Measurements from ENCODE around the gene CCNK.

DNA sequence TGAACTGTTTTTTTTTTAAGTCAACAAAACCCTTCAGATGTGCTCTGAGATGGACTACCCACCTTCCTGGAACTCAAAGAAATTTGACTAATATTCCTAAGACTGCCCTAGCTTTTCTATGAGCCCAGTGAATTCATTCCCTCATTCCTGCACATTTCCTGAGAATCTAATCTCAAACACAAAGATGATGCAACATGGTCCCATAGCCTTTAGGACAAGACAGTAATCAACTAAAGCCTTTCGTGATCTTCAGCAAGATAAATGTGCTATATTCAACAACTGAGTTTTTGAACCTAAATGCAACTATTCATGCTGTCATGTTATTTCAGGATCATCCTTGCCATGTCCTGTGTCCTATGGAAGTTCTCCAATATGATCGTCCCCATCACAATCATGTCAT is 5.5 kb upstream of the CCNK start:
- no peak for TF ChIP-seq CREB1 (IDR thresholded peaks at IDR 0.05; ENCODE audit: low read depth)
- no peak for TF ChIP-seq POLR2AphosphoS5 (IDR thresholded peaks at IDR 0.05; ENCODE audit: low read length)
- TF ChIP-seq POLR2A (IDR thresholded peaks at IDR 0.05; ENCODE audit: low read depth, low read length): no peak
- no peak for TF ChIP-seq EP300 (IDR thresholded peaks at IDR 0.05; ENCODE audit: borderline replicate concordance in 1 of 2, control insufficient read depth in 1 of 2, low read depth in 2 of 2, low read length in 2 of 2)
- TF ChIP-seq CHD2 (IDR thresholded peaks at IDR 0.05; ENCODE audit: borderline replicate concordance, low read depth, low read length): no peak
- TF ChIP-seq HDAC2 (IDR thresholded peaks at IDR 0.05): no peak
- TF ChIP-seq, protein P1, sequence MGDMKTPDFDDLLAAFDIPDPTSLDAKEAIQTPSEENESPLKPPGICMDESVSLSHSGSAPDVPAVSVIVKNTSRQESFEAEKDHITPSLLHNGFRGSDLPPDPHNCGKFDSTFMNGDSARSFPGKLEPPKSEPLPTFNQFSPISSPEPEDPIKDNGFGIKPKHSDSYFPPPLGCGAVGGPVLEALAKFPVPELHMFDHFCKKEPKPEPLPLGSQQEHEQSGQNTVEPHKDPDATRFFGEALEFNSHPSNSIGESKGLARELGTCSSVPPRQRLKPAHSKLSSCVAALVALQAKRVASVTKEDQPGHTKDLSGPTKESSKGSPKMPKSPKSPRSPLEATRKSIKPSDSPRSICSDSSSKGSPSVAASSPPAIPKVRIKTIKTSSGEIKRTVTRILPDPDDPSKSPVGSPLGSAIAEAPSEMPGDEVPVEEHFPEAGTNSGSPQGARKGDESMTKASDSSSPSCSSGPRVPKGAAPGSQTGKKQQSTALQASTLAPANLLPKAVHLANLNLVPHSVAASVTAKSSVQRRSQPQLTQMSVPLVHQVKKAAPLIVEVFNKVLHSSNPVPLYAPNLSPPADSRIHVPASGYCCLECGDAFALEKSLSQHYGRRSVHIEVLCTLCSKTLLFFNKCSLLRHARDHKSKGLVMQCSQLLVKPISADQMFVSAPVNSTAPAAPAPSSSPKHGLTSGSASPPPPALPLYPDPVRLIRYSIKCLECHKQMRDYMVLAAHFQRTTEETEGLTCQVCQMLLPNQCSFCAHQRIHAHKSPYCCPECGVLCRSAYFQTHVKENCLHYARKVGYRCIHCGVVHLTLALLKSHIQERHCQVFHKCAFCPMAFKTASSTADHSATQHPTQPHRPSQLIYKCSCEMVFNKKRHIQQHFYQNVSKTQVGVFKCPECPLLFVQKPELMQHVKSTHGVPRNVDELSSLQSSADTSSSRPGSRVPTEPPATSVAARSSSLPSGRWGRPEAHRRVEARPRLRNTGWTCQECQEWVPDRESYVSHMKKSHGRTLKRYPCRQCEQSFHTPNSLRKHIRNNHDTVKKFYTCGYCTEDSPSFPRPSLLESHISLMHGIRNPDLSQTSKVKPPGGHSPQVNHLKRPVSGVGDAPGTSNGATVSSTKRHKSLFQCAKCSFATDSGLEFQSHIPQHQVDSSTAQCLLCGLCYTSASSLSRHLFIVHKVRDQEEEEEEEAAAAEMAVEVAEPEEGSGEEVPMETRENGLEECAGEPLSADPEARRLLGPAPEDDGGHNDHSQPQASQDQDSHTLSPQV (IDR thresholded peaks at IDR 0.05): no peak
- TF ChIP-seq JUNB (IDR thresholded peaks at IDR 0.05): no peak
- no peak for TF ChIP-seq IRF4 (IDR thresholded peaks at IDR 0.05; ENCODE audit: low read depth, low read length)
- TF ChIP-seq EZH2 (IDR thresholded peaks at IDR 0.05; ENCODE audit: borderline replicate concordance, control insufficient read depth, low read depth, low read length): no peak
- no peak for TF ChIP-seq MYB (IDR thresholded peaks at IDR 0.05; ENCODE audit: borderline replicate concordance, low read depth, low read length)

Data from GM12878 (cell line).